A673 (cell line): ENCODE results near the gene CRADD.

Source experiments
- EZH2 ChIP-seq: fragments of 200-600 bp; sonication (generic); IDR thresholded peaks from 2 replicates; pipeline ENCODE4 v1.6.1; 2017; ENCODE audit warnings: borderline replicate concordance, low read depth, mild to moderate bottlenecking, mixed read lengths, antibody characterized with exemption, low read length; ENCODE audit not compliant: poor library complexity, severe bottlenecking
- TF ChIP-seq, protein P1 (sequence below): fragments of 300-800, 200-600 bp; sonication (generic); conservative IDR thresholded peaks from 2 replicates; pipeline ENCODE4 v1.5.1; 2017; ENCODE audit warnings: low read depth, mild to moderate bottlenecking, antibody characterized with exemption, low read length, moderate library complexity, mixed read lengths

DNA sequence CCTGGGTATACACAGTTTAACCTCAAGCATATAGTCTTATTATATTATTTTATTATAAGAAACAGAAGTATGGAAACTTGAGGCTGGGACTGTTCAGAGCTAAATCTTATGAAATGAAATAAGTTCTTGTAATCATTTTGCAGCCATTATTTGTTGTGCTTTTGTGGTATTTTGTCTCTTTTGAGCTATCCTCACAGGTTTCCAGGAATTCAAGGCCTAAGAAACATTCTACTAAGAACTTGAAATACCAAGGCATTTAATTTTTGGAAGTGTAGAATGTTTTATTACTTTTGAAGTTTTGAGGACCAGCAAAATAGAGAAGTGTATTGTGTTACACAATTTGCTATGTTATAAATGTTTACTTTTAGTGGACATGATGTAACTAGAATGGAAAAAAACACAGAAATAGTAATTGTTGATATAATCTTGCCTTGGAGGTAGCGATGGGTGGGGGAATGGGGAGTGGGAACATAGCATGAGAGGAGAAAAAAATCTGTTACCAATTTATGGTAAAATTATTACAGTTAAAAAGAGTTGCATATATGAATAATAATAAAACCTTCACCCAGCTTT lies 81.7 kb downstream of the CRADD start:
- TF ChIP-seq, protein P1, sequence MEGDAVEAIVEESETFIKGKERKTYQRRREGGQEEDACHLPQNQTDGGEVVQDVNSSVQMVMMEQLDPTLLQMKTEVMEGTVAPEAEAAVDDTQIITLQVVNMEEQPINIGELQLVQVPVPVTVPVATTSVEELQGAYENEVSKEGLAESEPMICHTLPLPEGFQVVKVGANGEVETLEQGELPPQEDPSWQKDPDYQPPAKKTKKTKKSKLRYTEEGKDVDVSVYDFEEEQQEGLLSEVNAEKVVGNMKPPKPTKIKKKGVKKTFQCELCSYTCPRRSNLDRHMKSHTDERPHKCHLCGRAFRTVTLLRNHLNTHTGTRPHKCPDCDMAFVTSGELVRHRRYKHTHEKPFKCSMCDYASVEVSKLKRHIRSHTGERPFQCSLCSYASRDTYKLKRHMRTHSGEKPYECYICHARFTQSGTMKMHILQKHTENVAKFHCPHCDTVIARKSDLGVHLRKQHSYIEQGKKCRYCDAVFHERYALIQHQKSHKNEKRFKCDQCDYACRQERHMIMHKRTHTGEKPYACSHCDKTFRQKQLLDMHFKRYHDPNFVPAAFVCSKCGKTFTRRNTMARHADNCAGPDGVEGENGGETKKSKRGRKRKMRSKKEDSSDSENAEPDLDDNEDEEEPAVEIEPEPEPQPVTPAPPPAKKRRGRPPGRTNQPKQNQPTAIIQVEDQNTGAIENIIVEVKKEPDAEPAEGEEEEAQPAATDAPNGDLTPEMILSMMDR, result no peak
- no peak for TF ChIP-seq EZH2
